Sigmoid colon (tissue), 4 donors: ENCODE measurements around the gene STX1B.

Experiments used
- CTCF ChIP-seq, 4 experiments: fragments of 450-650 bp in 3 of 4; fragments of 200-600 bp in 1 of 4; IDR thresholded peaks; one replicate each; pipeline ENCODE4 v1.5.1; 2016 to 2019; ENCODE audit warnings: antibody characterized with exemption in 4 of 4, mild to moderate bottlenecking in 3 of 4, moderate library complexity in 2 of 4
- EP300 ChIP-seq, 4 donors: sonication (generic); formaldehyde crosslinking; IDR thresholded peaks; one replicate each; pipeline ENCODE4 v1.6.1; 2017; ENCODE audit warnings: antibody characterized with exemption in 4 of 4
- POLR2A ChIP-seq, 2 donors: fragments of 450-650 bp; IDR thresholded peaks; one replicate each; pipeline ENCODE4 v1.6.1; 2016; ENCODE audit warnings: antibody characterized with exemption in 2 of 2, mild to moderate bottlenecking in 2 of 2, moderate library complexity in 2 of 2
- POLR2AphosphoS5 ChIP-seq, 4 donors: sonication (generic); formaldehyde crosslinking; IDR thresholded peaks; one replicate each; pipeline ENCODE4 v1.6.1; 2017; ENCODE audit warnings: antibody characterized with exemption in 4 of 4

DNA sequence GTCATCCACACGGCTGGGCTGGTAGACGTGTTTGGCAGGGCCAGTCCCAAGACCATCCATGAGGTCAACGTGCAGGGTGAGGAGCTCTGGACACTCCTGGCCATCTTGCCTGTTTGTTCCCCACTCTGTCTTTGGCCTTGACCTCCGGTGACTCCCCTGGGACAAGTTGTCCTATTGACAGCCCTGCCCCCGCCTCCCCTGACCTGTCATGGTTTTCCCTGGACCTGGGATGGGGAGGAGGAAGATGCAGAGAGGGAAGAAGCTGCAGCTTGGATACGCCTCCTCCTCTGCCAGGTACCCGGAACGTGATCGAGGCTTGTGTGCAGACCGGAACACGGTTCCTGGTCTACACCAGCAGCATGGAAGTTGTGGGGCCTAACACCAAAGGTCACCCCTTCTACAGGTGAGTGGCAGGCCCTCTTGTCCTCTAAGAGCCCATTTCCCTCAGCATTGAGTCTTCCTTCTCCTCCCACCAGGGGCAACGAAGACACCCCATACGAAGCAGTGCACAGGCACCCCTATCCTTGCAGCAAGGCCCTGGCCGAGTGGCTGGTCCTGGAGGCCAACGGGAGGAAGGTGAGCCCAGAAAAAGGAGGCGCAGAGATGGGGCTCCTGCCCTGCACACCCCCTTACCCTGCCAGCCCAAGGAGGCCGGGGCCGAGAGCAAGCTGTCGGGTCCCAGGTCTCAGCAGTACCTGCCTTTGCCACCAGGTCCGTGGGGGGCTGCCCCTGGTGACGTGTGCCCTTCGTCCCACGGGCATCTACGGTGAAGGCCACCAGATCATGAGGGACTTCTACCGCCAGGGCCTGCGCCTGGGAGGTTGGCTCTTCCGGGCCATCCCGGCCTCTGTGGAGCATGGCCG, 24.1 kb downstream of the STX1B start:
- TF ChIP-seq CTCF (IDR thresholded peaks at IDR 0.05) (no peak), POLR2A (IDR thresholded peaks at IDR 0.05) (no peak), POLR2AphosphoS5 (IDR thresholded peaks at IDR 0.05) (no peak), EP300 (IDR thresholded peaks at IDR 0.05) (no peak)
